ENCODE measurements around the gene ARHGDIB. TPM values are rescaled to one million over a fixed set of nuclear protein-coding genes. Genes with fewer than 3 reads are reported as not detected.

ARHGDIB gene
- total RNA-seq, 2 donors from 2014 or later: 40.2 to 65.9 TPM

GRCh38 chr12:14976658-14977057 lies 15.3 kb upstream of the ARHGDIB start:
- TF ChIP-seq POLR2AphosphoS5 (IDR thresholded peaks at IDR 0.05): no peak
- TF ChIP-seq, protein P1, sequence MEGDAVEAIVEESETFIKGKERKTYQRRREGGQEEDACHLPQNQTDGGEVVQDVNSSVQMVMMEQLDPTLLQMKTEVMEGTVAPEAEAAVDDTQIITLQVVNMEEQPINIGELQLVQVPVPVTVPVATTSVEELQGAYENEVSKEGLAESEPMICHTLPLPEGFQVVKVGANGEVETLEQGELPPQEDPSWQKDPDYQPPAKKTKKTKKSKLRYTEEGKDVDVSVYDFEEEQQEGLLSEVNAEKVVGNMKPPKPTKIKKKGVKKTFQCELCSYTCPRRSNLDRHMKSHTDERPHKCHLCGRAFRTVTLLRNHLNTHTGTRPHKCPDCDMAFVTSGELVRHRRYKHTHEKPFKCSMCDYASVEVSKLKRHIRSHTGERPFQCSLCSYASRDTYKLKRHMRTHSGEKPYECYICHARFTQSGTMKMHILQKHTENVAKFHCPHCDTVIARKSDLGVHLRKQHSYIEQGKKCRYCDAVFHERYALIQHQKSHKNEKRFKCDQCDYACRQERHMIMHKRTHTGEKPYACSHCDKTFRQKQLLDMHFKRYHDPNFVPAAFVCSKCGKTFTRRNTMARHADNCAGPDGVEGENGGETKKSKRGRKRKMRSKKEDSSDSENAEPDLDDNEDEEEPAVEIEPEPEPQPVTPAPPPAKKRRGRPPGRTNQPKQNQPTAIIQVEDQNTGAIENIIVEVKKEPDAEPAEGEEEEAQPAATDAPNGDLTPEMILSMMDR (IDR thresholded peaks at IDR 0.05): no peak
- no peak for TF ChIP-seq POLR2A (IDR thresholded peaks at IDR 0.05)
- no peaks in the 10 kb centered on the region for H3K27me3 ChIP-seq (replicated peaks; ENCODE audit: insufficient read depth)
- 77% methylated on average over 3 of the region's 3 CpGs for WGBS
- H3K36me3 ChIP-seq: no peaks in the 10 kb centered on the region
- DNase-seq (ENCODE audit: low spot score): no peak
- H3K4me3 ChIP-seq: no peak overlapping the region
- H3K9me3 ChIP-seq: no peaks in the 10 kb centered on the region
- H3K27ac ChIP-seq: no peak overlapping the region
- no peaks in the 10 kb centered on the region for H3K4me1 ChIP-seq (replicated peaks)
- intact Hi-C loops (cut with DNase I): no loop called here

GRCh38 chr12:14975457-14975856 lies 14.1 kb upstream of the ARHGDIB start:
- Histone ChIP-seq H3K27ac (no peak overlapping the region), H3K4me3 (no peak overlapping the region), H3K36me3 (no peaks in the 10 kb centered on the region), H3K9me3 (no peaks in the 10 kb centered on the region), H3K4me1 (replicated peaks) (no peaks in the 10 kb centered on the region), H3K27me3 (replicated peaks; ENCODE audit: insufficient read depth) (no peaks in the 10 kb centered on the region)
- no peak for DNase-seq (ENCODE audit: low spot score)
- intact Hi-C loops (cut with DNase I): no loop called here
- TF ChIP-seq POLR2AphosphoS5 (IDR thresholded peaks at IDR 0.05) (no peak), POLR2A (IDR thresholded peaks at IDR 0.05) (no peak)
- TF ChIP-seq, protein P1 (IDR thresholded peaks at IDR 0.05): no peak
- WGBS: 90% methylated on average over 4 of the region's 4 CpGs

- 91% methylated on average over 3 of the region's 3 CpGs for WGBS
- intact Hi-C loops (cut with DNase I): no loop called here
- Histone ChIP-seq H3K27me3 (replicated peaks; ENCODE audit: insufficient read depth) (no peaks in the 10 kb centered on the region), H3K9me3 (no peaks in the 10 kb centered on the region), H3K36me3 (no peaks in the 10 kb centered on the region), H3K27ac (no peak overlapping the region), H3K4me3 (no peak overlapping the region), H3K4me1 (replicated peaks) (no peaks in the 10 kb centered on the region)
- TF ChIP-seq, protein P1 (IDR thresholded peaks at IDR 0.05): no peak
- DNase-seq (ENCODE audit: low spot score): no peak
These were observed 13.2 kb upstream of the ARHGDIB start for GRCh38 chr12:14974633-14975032.

- Histone ChIP-seq H3K4me3 (no peak within 1 kb of the TSS), H3K27me3 (replicated peaks; ENCODE audit: insufficient read depth) (no peaks in the 10 kb centered on the region), H3K36me3 (no peaks in the 10 kb centered on the region), H3K9me3 (no peaks in the 10 kb centered on the region), H3K27ac (no peak within 1 kb of the TSS), H3K4me1 (replicated peaks) (no peaks in the 10 kb centered on the region)
- no peak for DNase-seq (ENCODE audit: low spot score)
- 93% methylated on average over 2 of the region's 2 CpGs for WGBS
- intact Hi-C loops (cut with DNase I): no loop called here
- TF ChIP-seq POLR2AphosphoS5 (IDR thresholded peaks at IDR 0.05) (no peak), POLR2A (IDR thresholded peaks at IDR 0.05) (no peak)
- TF ChIP-seq, protein P1 (IDR thresholded peaks at IDR 0.05): no peak
These were observed 11.4 kb upstream of the ARHGDIB start, which contains the start of gene PDE6H for GRCh38 chr12:14972816-14973215. TSS of gene PDE6H (plus strand) at chr12:14973042. CDS start at chr12:14978013, 4,971 bp downstream.

DNA sequence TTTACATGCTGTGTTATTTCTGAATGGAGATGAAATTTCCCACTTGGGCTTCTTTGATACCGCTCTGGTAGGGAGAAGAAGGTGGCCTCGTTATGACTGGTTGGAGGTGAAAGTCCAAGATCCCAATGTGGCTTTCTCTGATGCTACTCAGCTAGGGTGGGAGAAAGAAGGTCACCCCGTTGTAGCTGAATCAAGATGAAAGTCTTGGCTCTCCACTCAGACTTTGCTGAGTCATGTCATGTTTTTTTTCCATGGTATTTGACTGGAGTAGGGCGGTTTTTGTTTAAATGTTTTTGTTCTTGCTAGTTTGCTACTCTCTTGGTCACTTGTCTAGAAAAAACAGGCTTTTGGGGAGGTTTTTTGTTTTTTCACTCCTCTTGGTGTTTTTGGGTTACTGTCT lies 9.1 kb upstream of the ARHGDIB start:
- 75% methylated on average over 4 of the region's 4 CpGs for WGBS
- no peak overlapping the region for H3K4me3 ChIP-seq
- DNase-seq (ENCODE audit: low spot score): no peak
- intact Hi-C loops (cut with DNase I): no loop called here
- H3K27me3 ChIP-seq (replicated peaks; ENCODE audit: insufficient read depth): no peaks in the 10 kb centered on the region
- H3K27ac ChIP-seq: no peak overlapping the region
- H3K36me3 ChIP-seq: no peaks in the 10 kb centered on the region
- H3K9me3 ChIP-seq: no peaks in the 10 kb centered on the region
- TF ChIP-seq POLR2AphosphoS5 (IDR thresholded peaks at IDR 0.05) (no peak), POLR2A (IDR thresholded peaks at IDR 0.05) (no peak)
- TF ChIP-seq, protein P1 (IDR thresholded peaks at IDR 0.05): no peak
- H3K4me1 ChIP-seq (replicated peaks): no peaks in the 10 kb centered on the region
